ENCODE measurements around the gene ACBD6.
A peak's percentile ranks its signal among the peaks of the same experiment; 100 is the strongest.

ACBD6 gene

GRCh38 chr1:180524915-180525714 lies 22.7 kb upstream of the ACBD6 start:
- DNase-seq, result no peak

GRCh38 chr1:180524160-180524914 lies 22.0 kb upstream of the ACBD6 start:
- no peak for DNase-seq

- DNase-seq, result no peak
Measured at GRCh38 chr1:180522213-180522515, 19.8 kb upstream of the ACBD6 start.

GRCh38 chr1:180521474-180522212 lies 19.3 kb upstream of the ACBD6 start:
- no peak for DNase-seq

- DNase-seq, result no peak
Measured at GRCh38 chr1:180519846-180520245, 17.5 kb upstream of the ACBD6 start.

GRCh38 chr1:180515857-180516388 lies 13.5 kb upstream of the ACBD6 start:
- DNase-seq, result peak; percentile 91

- DNase-seq, result no peak
Measured at GRCh38 chr1:180515364-180515763, 13.0 kb upstream of the ACBD6 start.

- DNase-seq, result no peak
Measured at GRCh38 chr1:180513531-180513930, 11.2 kb upstream of the ACBD6 start.

GRCh38 chr1:180510882-180511281 lies 8.5 kb upstream of the ACBD6 start:
- no peak for DNase-seq

GRCh38 chr1:180508725-180509097 lies 6.3 kb upstream of the ACBD6 start:
- DNase-seq, result no peak

- no peak for DNase-seq
Measured at GRCh38 chr1:180507795-180508724, 5.7 kb upstream of the ACBD6 start.

GRCh38 chr1:180505732-180506335 lies 3.5 kb upstream of the ACBD6 start:
- DNase-seq, result no peak

- DNase-seq, result no peak
Measured at GRCh38 chr1:180504186-180504585, 1.8 kb upstream of the ACBD6 start.

- no peak for DNase-seq
Measured at GRCh38 chr1:180503280-180503862, 994 bp upstream of the ACBD6 start.

- no peak for DNase-seq
Measured at GRCh38 chr1:180501865-180502360, 464 bp downstream of the ACBD6 start.

- no peak for DNase-seq
Measured at GRCh38 chr1:180500689-180501088, 1.7 kb downstream of the ACBD6 start.

GRCh38 chr1:180498594-180498993 lies 3.8 kb downstream of the ACBD6 start:
- no peak for DNase-seq

- no peak for DNase-seq
Measured at GRCh38 chr1:180497826-180498225, 4.6 kb downstream of the ACBD6 start.

- no peak for DNase-seq
Measured at GRCh38 chr1:180494370-180494769, 8.0 kb downstream of the ACBD6 start.

- no peak for DNase-seq
Measured at GRCh38 chr1:180489976-180490375, 12.4 kb downstream of the ACBD6 start.

GRCh38 chr1:180489313-180489712 lies 13.1 kb downstream of the ACBD6 start:
- DNase-seq, result no peak

All from NCI-H1092 treated with DMSO at 0.1 percent for 48 hours (cell line).